Measurements from ENCODE around the gene TK2.

DNA sequence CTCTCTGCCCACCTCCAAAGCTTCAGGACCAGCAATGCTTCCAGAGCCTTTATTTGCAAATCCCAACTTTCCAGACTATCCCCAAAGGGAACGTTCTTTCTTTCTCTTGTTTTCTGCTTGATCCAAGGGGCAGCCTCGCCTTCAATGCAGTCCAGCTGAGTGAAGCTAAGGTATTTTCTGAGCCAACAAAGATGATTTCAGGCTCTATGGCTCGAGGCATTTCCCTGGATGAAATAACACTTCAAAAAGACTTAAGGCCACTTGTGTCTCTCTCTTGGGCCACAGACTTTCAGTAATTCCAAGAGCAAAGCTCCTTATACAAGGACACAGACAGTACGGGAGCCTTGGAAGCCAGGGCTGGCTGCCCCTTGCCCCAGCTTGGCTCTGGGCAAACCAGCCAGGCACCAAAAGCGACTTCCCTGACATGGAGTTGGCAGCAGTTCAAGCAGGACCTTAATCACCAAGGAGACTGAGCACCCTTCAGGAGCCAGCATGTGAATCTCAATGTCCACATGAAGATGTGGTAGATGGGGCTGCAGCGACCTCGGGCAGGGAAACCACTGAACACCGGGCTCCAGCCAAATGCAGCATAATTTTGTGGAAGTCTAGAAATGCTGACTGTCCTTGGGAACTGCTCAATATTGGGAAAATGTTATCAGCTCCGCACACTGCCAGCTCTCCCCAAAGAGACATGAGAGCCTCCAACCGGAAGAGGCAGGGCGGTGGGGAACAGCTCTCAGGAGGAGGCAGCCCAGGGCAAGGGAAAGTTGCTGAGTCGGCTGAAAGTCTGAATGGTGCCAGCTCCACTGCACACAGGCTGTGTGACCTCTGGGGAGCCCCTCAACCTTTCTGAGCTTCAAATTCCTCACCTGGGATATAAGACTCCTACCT, 39.0 kb downstream of the TK2 start:
- TF ChIP-seq, protein P1, sequence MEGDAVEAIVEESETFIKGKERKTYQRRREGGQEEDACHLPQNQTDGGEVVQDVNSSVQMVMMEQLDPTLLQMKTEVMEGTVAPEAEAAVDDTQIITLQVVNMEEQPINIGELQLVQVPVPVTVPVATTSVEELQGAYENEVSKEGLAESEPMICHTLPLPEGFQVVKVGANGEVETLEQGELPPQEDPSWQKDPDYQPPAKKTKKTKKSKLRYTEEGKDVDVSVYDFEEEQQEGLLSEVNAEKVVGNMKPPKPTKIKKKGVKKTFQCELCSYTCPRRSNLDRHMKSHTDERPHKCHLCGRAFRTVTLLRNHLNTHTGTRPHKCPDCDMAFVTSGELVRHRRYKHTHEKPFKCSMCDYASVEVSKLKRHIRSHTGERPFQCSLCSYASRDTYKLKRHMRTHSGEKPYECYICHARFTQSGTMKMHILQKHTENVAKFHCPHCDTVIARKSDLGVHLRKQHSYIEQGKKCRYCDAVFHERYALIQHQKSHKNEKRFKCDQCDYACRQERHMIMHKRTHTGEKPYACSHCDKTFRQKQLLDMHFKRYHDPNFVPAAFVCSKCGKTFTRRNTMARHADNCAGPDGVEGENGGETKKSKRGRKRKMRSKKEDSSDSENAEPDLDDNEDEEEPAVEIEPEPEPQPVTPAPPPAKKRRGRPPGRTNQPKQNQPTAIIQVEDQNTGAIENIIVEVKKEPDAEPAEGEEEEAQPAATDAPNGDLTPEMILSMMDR (IDR thresholded peaks at IDR 0.05), result no peak
- no peak for TF ChIP-seq POLR2A (IDR thresholded peaks at IDR 0.05)

Data from heart left ventricle (tissue), 13 donors.